B cell (primary cell): Measurements from ENCODE around the gene HECA.
"Not testable (repeated sequence)": the region's sequence is repeated elsewhere in the genome, so short reads cannot be mapped to it uniquely, and the experiment has no call there.

ENCODE experiments used
- CTCF ChIP-seq: fragments of 200-600 bp; IDR thresholded peaks from one replicate; pipeline ENCODE4 v1.8.0; 2022; ENCODE audit warnings: antibody characterized with exemption, mild to moderate bottlenecking
- EZH2 ChIP-seq: IDR thresholded peaks from 2 replicates; pipeline ENCODE4 v1.6.1; 2012; ENCODE audit warnings: borderline replicate concordance, low read depth, mild to moderate bottlenecking, moderate library complexity, low read length; ENCODE audit not compliant: insufficient read depth, poor library complexity, severe bottlenecking

- not testable (repeated sequence) for TF ChIP-seq EZH2, CTCF
These were observed 77.6 kb downstream of the HECA start for GRCh38 chr6:139212460-139212859.
